Stimulated activated CD8-positive, alpha-beta memory T cell treated with anti-CD3 and anti-CD28 coated beads, Interleukin-2, amount 100 ng/mL, for 48 hours (primary cell): Measurements from ENCODE around the gene C10orf71.

Experiments used
- DNase-seq, 2 donors: peaks; one replicate each; pipeline ENCODE4 v3.0.0-alpha.2; 2020; ENCODE audit warnings: low read depth in 2 of 2

C10orf71 gene

GRCh38 chr10:49318755-49319154 lies 19.8 kb downstream of the C10orf71 start:
- no peak for DNase-seq

GRCh38 chr10:49319206-49319605 lies 20.2 kb downstream of the C10orf71 start:
- DNase-seq: no peak

- no peak for DNase-seq
Measured at GRCh38 chr10:49320191-49320590, 21.2 kb downstream of the C10orf71 start.

- DNase-seq: no peak
Measured at GRCh38 chr10:49321021-49321420, 22.1 kb downstream of the C10orf71 start.

- DNase-seq: no peak
Measured at GRCh38 chr10:49322371-49323170, 23.6 kb downstream of the C10orf71 start.

GRCh38 chr10:49323171-49323895 lies 24.4 kb downstream of the C10orf71 start:
- DNase-seq: no peak

GRCh38 chr10:49323896-49324270 lies 24.9 kb downstream of the C10orf71 start:
- DNase-seq: no peak

GRCh38 chr10:49324711-49325110 lies 25.7 kb downstream of the C10orf71 start:
- no peak for DNase-seq

GRCh38 chr10:49325131-49325915 lies 26.4 kb downstream of the C10orf71 start:
- no peak for DNase-seq

GRCh38 chr10:49325916-49326783 lies 27.2 kb downstream of the C10orf71 start:
- no peak for DNase-seq

- no peak for DNase-seq
Measured at GRCh38 chr10:49327036-49327813, 28.3 kb downstream of the C10orf71 start.

GRCh38 chr10:49328401-49329145 lies 29.6 kb downstream of the C10orf71 start:
- no peak for DNase-seq

- DNase-seq: no peak
Measured at GRCh38 chr10:49329146-49329505, 30.2 kb downstream of the C10orf71 start.

- no peak for DNase-seq
Measured at GRCh38 chr10:49330127-49330665, 31.2 kb downstream of the C10orf71 start.

GRCh38 chr10:49331431-49331830 lies 32.5 kb downstream of the C10orf71 start:
- no peak for DNase-seq

GRCh38 chr10:49332333-49332732 lies 33.4 kb downstream of the C10orf71 start:
- no peak for DNase-seq

- no peak for DNase-seq
Measured at GRCh38 chr10:49332768-49333167, 33.8 kb downstream of the C10orf71 start.

GRCh38 chr10:49333192-49333591 lies 34.2 kb downstream of the C10orf71 start:
- DNase-seq: no peak

GRCh38 chr10:49334964-49335363 lies 36.0 kb downstream of the C10orf71 start:
- DNase-seq: no peak
